NCI-H1694 (cell line): ENCODE measurements around the gene DOK5.

Experiments
- DNase-seq: peaks from one replicate; lab custom pipeline; 2025; lab: John Stamatoyannopoulos, UW

Gene DOK5

GRCh38 chr20:54559890-54560289, 84.5 kb downstream of the DOK5 start:
- DNase-seq: no peak

DNA sequence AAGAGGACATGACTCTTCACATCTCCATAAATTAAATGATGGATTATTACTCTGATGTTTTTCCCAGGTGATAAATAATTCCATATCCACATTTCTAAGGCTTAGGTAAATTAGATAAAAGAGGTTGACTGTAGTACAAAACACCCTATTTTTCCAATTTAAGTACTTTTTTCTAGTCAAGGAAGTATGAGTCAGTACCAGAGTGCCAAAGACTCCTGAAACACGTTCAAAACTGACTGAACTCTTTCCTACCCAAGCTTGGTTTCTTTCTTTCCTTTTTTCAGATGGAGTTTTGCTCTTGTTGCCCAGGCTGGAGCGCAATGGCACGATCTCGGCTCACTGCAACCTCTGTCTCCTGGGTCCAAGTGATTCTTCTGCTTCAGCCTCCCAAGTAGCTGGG, 85.0 kb downstream of the DOK5 start:
- DNase-seq: no peak

- DNase-seq: no peak
Observed at GRCh38 chr20:54565255-54565654, 89.9 kb downstream of the DOK5 start.

DNA sequence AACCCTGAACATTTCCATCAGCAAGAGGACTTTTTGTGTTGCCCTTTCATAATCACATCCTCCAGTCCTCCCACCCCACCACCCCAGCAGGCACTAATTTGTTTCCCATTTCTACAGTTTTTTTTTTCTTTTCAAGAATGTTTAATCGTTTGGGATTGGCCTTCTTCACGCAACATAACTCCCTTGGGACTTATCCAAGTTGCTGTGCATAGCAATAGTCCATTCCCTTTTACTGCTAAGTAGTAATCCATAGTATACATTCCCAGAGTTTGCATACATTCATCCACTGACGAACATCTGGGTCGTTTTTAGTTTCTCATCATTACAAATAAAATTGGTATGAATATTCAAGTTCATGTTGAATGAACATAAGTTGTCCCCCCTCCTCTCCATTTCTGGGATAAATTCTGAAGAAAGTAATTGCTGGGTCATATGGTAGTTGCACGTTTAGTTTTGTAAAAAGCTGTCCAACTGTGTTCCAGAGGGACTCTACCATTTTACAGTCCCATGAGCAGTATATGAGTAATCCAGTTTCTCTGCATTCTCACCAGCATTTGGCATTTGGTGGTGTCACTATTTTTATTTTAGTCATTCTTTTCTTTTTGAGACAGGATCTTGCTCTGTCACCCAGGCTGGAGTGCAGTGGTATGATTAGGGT, 90.8 kb downstream of the DOK5 start:
- DNase-seq: no peak

- no peak for DNase-seq
Observed at GRCh38 chr20:54570561-54570960, 95.2 kb downstream of the DOK5 start.

GRCh38 chr20:54572665-54573435, 97.5 kb downstream of the DOK5 start:
- DNase-seq: no peak

DNA sequence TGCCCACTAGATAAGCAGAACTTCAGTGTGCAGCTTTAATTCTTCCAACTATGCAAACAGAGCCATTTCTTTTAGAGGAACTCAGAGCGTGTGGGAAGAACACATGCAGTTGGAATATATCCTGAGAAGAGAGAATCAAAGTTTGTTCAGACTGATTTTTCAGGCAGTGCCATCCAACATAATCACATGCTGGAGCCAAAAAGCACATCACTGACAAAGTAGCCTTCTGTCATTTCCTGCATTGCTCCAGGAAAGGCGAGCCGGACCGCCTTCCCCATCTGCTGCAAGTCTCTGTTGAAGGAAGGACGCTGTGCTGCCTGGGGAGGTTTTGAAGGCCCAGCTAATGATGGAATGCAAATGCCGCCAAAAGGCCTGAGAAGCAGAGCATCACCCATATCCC, 98.4 kb downstream of the DOK5 start:
- DNase-seq: peak; percentile 49

DNA sequence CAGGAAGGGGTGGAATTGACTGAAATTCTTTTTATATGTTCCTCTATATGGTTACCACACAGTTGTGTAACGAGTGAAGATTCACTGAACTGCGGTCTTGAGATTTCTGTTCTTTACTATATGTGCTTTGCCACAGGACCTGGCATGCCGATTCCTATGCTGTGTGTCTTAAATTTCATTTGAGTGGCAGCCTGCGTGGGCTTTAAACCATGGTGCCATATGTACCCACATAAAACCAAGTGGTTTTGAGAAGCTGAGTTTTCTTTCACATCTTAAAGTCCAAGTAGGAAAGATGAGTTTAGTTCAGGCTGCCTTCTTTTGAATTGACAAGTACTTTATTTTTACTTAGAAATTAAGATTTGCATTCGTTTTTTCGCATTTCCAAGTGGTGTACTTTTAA, 101.1 kb downstream of the DOK5 start:
- DNase-seq: no peak

- DNase-seq: no peak
Observed at GRCh38 chr20:54577637-54578036, 102.2 kb downstream of the DOK5 start.

DNA sequence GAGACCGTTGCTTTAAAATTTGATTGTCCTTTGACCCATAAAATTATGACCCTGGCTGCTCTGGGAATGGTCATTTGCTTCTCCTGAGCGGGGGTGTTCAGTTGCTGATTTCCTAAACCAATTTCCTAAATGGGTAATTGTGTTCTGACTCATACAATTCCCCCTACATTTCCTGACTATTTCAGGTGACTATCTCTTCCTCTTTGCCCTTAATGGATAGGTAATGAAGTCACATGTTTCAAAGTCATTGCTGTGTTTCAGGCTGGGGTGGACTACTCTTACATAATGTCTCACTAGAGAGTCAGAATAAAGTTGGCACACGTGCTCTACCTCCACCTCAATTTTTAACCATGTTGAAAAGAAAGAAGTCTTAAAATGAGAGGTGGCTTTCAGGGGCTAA, 109.8 kb downstream of the DOK5 start:
- no peak for DNase-seq

DNA sequence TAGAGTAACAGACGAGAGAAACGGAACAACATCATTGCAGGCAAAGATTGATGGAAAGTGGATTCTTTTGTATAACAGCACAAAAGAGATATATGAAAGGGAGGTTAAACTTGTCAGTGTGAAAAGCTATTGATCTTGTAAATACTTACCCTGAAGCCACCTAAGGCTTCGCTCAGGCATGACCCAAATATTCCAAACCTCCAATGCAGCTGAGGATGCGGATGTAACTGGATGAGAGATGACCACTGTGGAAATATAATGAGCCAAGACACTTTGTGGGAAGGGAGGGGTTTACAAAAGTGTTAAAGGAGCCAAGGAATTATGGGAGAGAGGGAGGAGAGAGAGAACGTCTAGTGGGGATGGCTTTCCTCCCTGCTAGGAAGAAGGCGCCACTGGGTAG, 112.0 kb downstream of the DOK5 start:
- no peak for DNase-seq

GRCh38 chr20:54589402-54590030, 114.1 kb downstream of the DOK5 start:
- no peak for DNase-seq

DNA sequence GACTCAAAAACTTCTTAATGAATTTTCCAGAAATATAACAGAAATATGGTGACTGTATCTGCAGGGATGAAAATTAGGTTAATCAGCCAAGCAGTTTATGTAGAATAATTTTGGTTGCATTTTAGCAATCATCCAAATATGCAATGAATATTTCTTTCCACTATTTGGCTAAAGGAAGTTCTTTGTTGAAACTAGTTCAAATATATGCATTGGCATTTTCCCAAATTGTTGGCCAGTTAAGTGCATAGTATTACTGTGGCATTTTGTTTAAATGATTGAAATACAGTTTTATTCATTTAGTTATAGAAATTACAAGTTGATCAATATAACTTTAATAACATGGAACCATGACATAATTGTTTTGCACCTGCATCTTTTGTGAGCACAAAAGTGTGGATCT, 115.5 kb downstream of the DOK5 start:
- no peak for DNase-seq

GRCh38 chr20:54596651-54597050, 121.3 kb downstream of the DOK5 start:
- DNase-seq: no peak

DNA sequence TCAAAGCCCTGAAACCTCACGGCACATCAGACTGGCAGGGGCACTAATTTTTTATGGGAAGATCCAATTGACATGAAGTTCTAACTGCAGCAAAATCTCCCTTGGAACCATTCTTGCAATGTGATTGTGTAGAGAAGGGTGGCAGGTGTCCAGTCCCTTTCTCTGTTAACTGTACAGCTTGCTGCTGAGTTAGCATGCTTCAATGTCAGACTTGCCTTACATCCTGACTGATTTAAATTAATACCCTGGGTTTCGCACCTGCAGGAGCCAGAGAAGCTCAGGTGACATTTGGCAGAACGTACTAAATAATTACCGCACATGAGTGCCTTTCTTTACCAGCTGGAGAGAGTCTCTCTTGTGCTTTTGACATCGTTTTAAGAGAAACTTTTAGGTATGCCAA, 123.0 kb downstream of the DOK5 start:
- no peak for DNase-seq

GRCh38 chr20:54600634-54601033, 125.2 kb downstream of the DOK5 start:
- no peak for DNase-seq

DNA sequence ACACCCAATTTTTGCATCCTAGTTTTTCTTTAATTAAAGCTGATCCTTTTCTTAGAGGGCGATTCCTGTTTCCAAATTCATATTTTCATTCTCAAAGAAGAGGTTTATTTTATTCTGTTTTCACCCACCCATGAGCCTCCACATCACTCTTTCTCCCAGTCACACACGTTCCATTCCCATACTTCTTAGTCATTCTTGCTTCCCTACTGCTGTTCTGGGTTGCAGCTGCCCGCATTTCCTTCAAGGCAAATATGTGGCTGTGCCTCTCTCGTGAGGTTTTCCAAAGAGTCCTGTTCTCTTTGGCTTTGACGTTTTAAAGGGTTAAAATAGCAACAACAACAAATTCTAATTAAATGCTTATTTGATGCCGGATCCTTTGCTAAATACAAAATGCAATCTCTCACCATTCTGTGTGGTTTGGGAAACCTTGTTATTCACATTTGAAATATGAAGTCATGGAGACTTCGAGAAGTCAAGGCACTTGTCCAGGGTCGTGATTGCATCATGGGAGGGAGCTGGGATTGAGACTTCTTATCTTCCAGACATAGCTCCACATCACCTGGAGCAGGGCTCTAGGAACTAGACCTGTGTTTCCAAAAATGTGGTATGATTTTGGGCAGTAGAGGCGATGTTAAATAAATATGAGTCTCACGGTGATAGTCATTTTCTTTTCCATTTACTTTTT, 126.6 kb downstream of the DOK5 start:
- DNase-seq: no peak

DNA sequence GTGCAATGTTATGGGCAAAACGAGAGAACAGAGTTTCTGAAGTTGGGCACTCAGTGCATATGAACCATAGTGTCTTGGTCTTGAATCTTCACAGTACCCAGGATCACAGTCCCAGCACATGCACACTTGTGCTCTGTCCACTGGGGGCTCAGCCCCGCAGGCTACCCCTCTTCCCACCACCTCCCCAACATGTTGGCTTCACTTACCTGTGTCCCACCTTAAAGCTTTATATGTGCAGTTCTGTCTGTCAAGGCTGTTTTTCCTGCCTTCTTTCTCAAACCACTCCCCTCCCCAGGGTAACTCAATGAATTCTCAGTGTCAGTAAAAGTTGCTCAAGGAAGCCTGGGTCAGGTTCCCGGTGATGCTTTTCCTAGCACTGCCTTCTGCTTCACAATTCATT, 129.9 kb downstream of the DOK5 start:
- no peak for DNase-seq

GRCh38 chr20:54606380-54606779, 131.0 kb downstream of the DOK5 start:
- no peak for DNase-seq

GRCh38 chr20:54608039-54608745, 132.8 kb downstream of the DOK5 start:
- no peak for DNase-seq

- DNase-seq: no peak
Observed at GRCh38 chr20:54608943-54609342, 133.6 kb downstream of the DOK5 start.
